Hepatocyte (in vitro differentiated cells): ENCODE data around the gene BCAS4. TPM values are rescaled to one million over a fixed set of nuclear protein-coding genes. Genes with fewer than 3 reads are reported as not detected.

Experiments used
- DNase-seq: peaks from one replicate; pipeline ENCODE4 v3.0.0-alpha.2; 2016; ENCODE audit warnings: low spot score
- H2AFZ ChIP-seq: fragments of 200-600 bp; sonication (generic); 2 replicates; pipeline ENCODE4 v1.6.0; 2016; ENCODE audit warnings: antibody characterized with exemption, mild to moderate bottlenecking
- H3K27ac ChIP-seq: fragments of 200-600 bp; sonication (generic); 2 replicates; pipeline ENCODE4 v1.5.1; 2016; ENCODE audit warnings: mild to moderate bottlenecking
- H3K27me3 ChIP-seq: fragments of 200-600 bp; sonication (generic); 2 replicates; pipeline ENCODE4 v1.6.1; 2016
- H3K36me3 ChIP-seq: fragments of 200-600 bp; sonication (generic); replicated peaks from 2 replicates; pipeline ENCODE4 v1.5.1; 2016; ENCODE audit warnings: low read depth; ENCODE audit not compliant: insufficient read depth
- H3K4me1 ChIP-seq: fragments of 200-600 bp; sonication (generic); 2 replicates; pipeline ENCODE4 v1.5.1; 2016; ENCODE audit warnings: mild to moderate bottlenecking, moderate library complexity; ENCODE audit not compliant: insufficient read depth
- H3K4me2 ChIP-seq: fragments of 200-600 bp; sonication (generic); 2 replicates; pipeline ENCODE4 v1.6.0; 2016
- H3K4me3 ChIP-seq: fragments of 200-600 bp; sonication (generic); 2 replicates; pipeline ENCODE4 v1.5.1; 2016; ENCODE audit warnings: mild to moderate bottlenecking
- H3K79me2 ChIP-seq: fragments of 200-600 bp; sonication (generic); 2 replicates; pipeline ENCODE4 v1.6.0; 2017; ENCODE audit warnings: mild to moderate bottlenecking
- H3K9me2 ChIP-seq: fragments of 200-600 bp; sonication (generic); replicated peaks from 2 replicates; pipeline ENCODE4 v1.6.0; 2017; ENCODE audit warnings: mild to moderate bottlenecking; ENCODE audit not compliant: insufficient read depth
- H3K9me3 ChIP-seq: fragments of 200-600 bp; sonication (generic); 2 replicates; pipeline ENCODE4 v1.5.1; 2016; ENCODE audit warnings: low read depth, mild to moderate bottlenecking
- H4K20me1 ChIP-seq: fragments of 200-600 bp; sonication (generic); 2 replicates; pipeline ENCODE4 v1.6.0; 2016; ENCODE audit warnings: mild to moderate bottlenecking; ENCODE audit not compliant: insufficient read depth, poor library complexity, severe bottlenecking
- CTCF ChIP-seq: fragments of 200-600 bp; sonication (generic); IDR thresholded peaks from 2 replicates; pipeline ENCODE4 v1.5.1; 2016; ENCODE audit warnings: antibody characterized with exemption, mild to moderate bottlenecking; ENCODE audit not compliant: poor library complexity
- EZH2 ChIP-seq: fragments of 200-600 bp; sonication (generic); IDR thresholded peaks from 2 replicates; pipeline ENCODE4 v1.6.1; 2016; ENCODE audit warnings: antibody characterized with exemption, mild to moderate bottlenecking, borderline replicate concordance
- EZH2phosphoT487 ChIP-seq: fragments of 200-600 bp; sonication (generic); IDR thresholded peaks from one replicate; pipeline ENCODE4 v1.6.1; 2018; ENCODE audit warnings: antibody characterized with exemption, mild to moderate bottlenecking, low read depth, moderate library complexity; ENCODE audit not compliant: unreplicated experiment, severe bottlenecking
- WGBS: methylation state at CpG from one replicate; pipeline ENCODE4 v1.1.6; 2016; ENCODE audit warnings: low lambda C conversion rate; ENCODE audit errors: missing lambda C conversion rate; 5-methylcytosine and 5-hydroxymethylcytosine counted together
- polyA plus RNA-seq: library from polyadenylated mRNA; unstranded; fragments of >200 nt; fragmentation: Nextera tagmentation; extraction: Ambion mirVana; gene quantifications from 2 replicates; pipeline ENCODE4 v1.2.1, GENCODE V29; 2016
- total RNA-seq: library from RNA; depleted of rRNA; stranded (reverse); fragments of >200 nt; gene quantifications from 2 replicates; pipeline ENCODE4 v1.2.3, GENCODE V29; 2014

Gene BCAS4
- total and polyA plus RNA-seq, 2 experiments from 2014 or later = 5.6 to 21.6 TPM

GRCh38 chr20:50856475-50857041 is 61.7 kb downstream of the BCAS4 start:
- Histone ChIP-seq H3K27me3 (no peaks in the 10 kb centered on the region), H3K27ac (peak overlapping the region; percentile 75), H3K9me3 (no peaks in the 10 kb centered on the region), H3K79me2 (no peaks in the 10 kb centered on the region), H3K4me2 (peak overlapping the region; percentile 19), H2AFZ (no peak overlapping the region), H4K20me1 (no peaks in the 10 kb centered on the region), H3K36me3 (no peaks in the 10 kb centered on the region), H3K9me2 (no peaks in the 10 kb centered on the region), H3K4me1 (peaks cover 12% of the 10 kb centered on the region), H3K4me3 (no peak overlapping the region)
- DNase-seq = no peak
- TF ChIP-seq EZH2phosphoT487 (no peak), CTCF (no peak), EZH2 (no peak)
- WGBS = 89% methylated on average over 5 of the region's 5 CpGs

GRCh38 chr20:50857348-50857747 is 62.5 kb downstream of the BCAS4 start:
- Histone ChIP-seq H3K27ac (no peak overlapping the region), H3K27me3 (no peaks in the 10 kb centered on the region), H3K4me1 (peaks cover 12% of the 10 kb centered on the region), H2AFZ (no peak overlapping the region), H3K9me2 (no peaks in the 10 kb centered on the region), H4K20me1 (no peaks in the 10 kb centered on the region), H3K9me3 (no peaks in the 10 kb centered on the region), H3K4me3 (no peak overlapping the region), H3K79me2 (no peaks in the 10 kb centered on the region), H3K4me2 (no peak overlapping the region), H3K36me3 (no peaks in the 10 kb centered on the region)
- WGBS = 97% methylated on average over 7 of the region's 7 CpGs
- no peak for TF ChIP-seq CTCF
- TF ChIP-seq EZH2phosphoT487 = no peak
- TF ChIP-seq EZH2 = no peak
- DNase-seq = no peak

- WGBS = 93% methylated on average over 5 of the region's 5 CpGs
- no peaks in the 10 kb centered on the region for H3K27me3 ChIP-seq
Observed at GRCh38 chr20:50858525-50858924, 63.7 kb downstream of the BCAS4 start.

More at GRCh38 chr20:50858525-50858924, 63.7 kb downstream of the BCAS4 start:
- Histone ChIP-seq H3K27ac (no peak overlapping the region), H3K4me1 (peaks cover 12% of the 10 kb centered on the region), H2AFZ (no peak overlapping the region), H3K4me3 (no peak overlapping the region), H4K20me1 (no peaks in the 10 kb centered on the region), H3K79me2 (no peaks in the 10 kb centered on the region), H3K9me3 (no peaks in the 10 kb centered on the region), H3K9me2 (no peaks in the 10 kb centered on the region), H3K4me2 (no peak overlapping the region), H3K36me3 (no peaks in the 10 kb centered on the region)
- TF ChIP-seq EZH2phosphoT487 (no peak), EZH2 (no peak), CTCF (no peak)
- DNase-seq = no peak
